OCI-LY3 (cell line): ENCODE results near the gene UBE2B.

Source experiments
- H2AFZ ChIP-seq: fragments of 200-600, 300-600 bp; shearing (Covaris generic); 2 replicates; pipeline ENCODE4 v1.6.0; 2014; ENCODE audit warnings: antibody characterized with exemption, low read depth, low read length
- H3K27ac ChIP-seq: fragments of 200-600, 300-600 bp; sonication (generic); 2 replicates; pipeline ENCODE4 v1.5.1; 2014; ENCODE audit warnings: mild to moderate bottlenecking, low read length, moderate library complexity, mixed read lengths
- H3K27me3 ChIP-seq: fragments of 200-600, 300-600 bp; sonication (generic); 2 replicates; pipeline ENCODE4 v1.6.1; 2014; ENCODE audit warnings: low read depth, low read length, mixed read lengths
- H3K36me3 ChIP-seq: fragments of 200-600, 300-600 bp; sonication (generic); replicated peaks from 2 replicates; pipeline ENCODE3; 2014; ENCODE audit warnings: low read depth, low read length, mixed read lengths
- H3K4me1 ChIP-seq: fragments of 300-600, 200-600 bp; sonication (generic); 2 replicates; pipeline ENCODE4 v1.6.1; 2014; ENCODE audit warnings: low read length, mixed read lengths
- H3K4me2 ChIP-seq: fragments of 200-600, 300-600 bp; sonication (generic); 2 replicates; pipeline ENCODE4 v1.6.1; 2014; ENCODE audit warnings: low read length, mixed read lengths
- H3K4me3 ChIP-seq: fragments of 300-600, 200-600 bp; sonication (generic); 2 replicates; pipeline ENCODE4 v1.5.1; 2014; ENCODE audit warnings: antibody characterized with exemption, mild to moderate bottlenecking, low read length, moderate library complexity
- H3K79me2 ChIP-seq: fragments of 300-600, 200-600 bp; shearing (Covaris generic); 2 replicates; pipeline ENCODE4 v1.6.1; 2014; ENCODE audit warnings: mild to moderate bottlenecking, low read length, mixed read lengths
- H3K9ac ChIP-seq: fragments of 300-600, 200-600 bp; shearing (Covaris generic); 2 replicates; pipeline ENCODE4 v1.6.0; 2014; ENCODE audit warnings: mild to moderate bottlenecking, low read length, moderate library complexity
- H3K9me3 ChIP-seq: fragments of 200-600, 300-600 bp; shearing (Covaris generic); 2 replicates; pipeline ENCODE4 v1.6.1; 2014; ENCODE audit warnings: low read length, mixed read lengths; ENCODE audit not compliant: insufficient read depth
- H4K20me1 ChIP-seq: fragments of 200-600, 300-600 bp; sonication (generic); 2 replicates; pipeline ENCODE4 v1.6.1; 2016; ENCODE audit warnings: low read length, mixed read lengths; ENCODE audit not compliant: insufficient read depth
- CTCF ChIP-seq: fragments of 200-600, 300-600 bp; sonication (generic); IDR thresholded peaks from 2 replicates; pipeline ENCODE4 v1.5.1; 2014; ENCODE audit warnings: antibody characterized with exemption, low read length, low read depth
- EZH2phosphoT487 ChIP-seq: fragments of 200-600 bp; shearing (Covaris generic); IDR thresholded peaks from 2 replicates; pipeline ENCODE4 v1.6.1; 2018; ENCODE audit warnings: antibody characterized with exemption, mixed run types, low read depth

UBE2B gene

GRCh38 chr5:134411546-134412266, 40.3 kb downstream of the UBE2B start, which contains the start of gene CDKN2AIPNL:
Gene CDKN2AIPNL (minus strand): TSS chr5:134411881. CDS start chr5:134411854, 27 bp downstream.
- Histone ChIP-seq H3K27ac (peak within 1 kb of the TSS; percentile 27; the same call in 1 of the 2 replicates), H2AFZ (peak within 1 kb of the TSS; percentile 76), H3K4me3 (peak within 1 kb of the TSS; percentile 98), H3K36me3 (no peaks in the 10 kb centered on the region), H3K4me1 (peaks cover 13% of the 10 kb centered on the region), H3K27me3 (no peaks in the 10 kb centered on the region), H3K79me2 (peaks cover 36% of the 10 kb centered on the region), H3K9ac (peak within 1 kb of the TSS; percentile 86), H3K4me2 (peak within 1 kb of the TSS; percentile 90), H4K20me1 (no peaks in the 10 kb centered on the region), H3K9me3 (no peaks in the 10 kb centered on the region)
- TF ChIP-seq CTCF: peak; percentile 61
- TF ChIP-seq EZH2phosphoT487: no peak

DNA sequence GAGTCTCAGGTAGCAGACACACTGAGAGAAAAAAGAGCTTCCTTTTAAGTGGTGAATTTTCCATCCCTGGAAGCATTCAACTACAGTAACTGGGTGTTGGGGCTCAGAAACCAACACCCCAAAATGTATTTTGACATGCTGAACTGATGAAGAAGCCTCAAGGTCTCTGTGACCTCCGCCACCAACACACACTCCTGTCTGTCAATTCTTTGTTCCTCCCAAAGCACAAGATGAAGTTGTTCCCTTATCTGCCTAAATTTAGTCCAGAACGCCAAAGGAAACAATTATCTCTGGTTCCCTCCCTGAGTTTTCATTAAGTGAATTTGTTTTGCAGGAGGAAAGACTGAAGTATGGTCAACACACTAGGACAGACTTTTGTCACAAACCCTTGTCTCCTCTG, 41.7 kb downstream of the UBE2B start:
- H3K9me3 ChIP-seq: no peaks in the 10 kb centered on the region
- H3K4me2 ChIP-seq: no peak overlapping the region
- no peaks in the 10 kb centered on the region for H4K20me1 ChIP-seq
- no peaks in the 10 kb centered on the region for H3K36me3 ChIP-seq
- H3K9ac ChIP-seq: no peak overlapping the region
- no peak overlapping the region for H3K27ac ChIP-seq
- no peaks in the 10 kb centered on the region for H3K27me3 ChIP-seq
- peaks cover 36% of the 10 kb centered on the region for H3K79me2 ChIP-seq
- no peak overlapping the region for H3K4me3 ChIP-seq
- peaks cover 13% of the 10 kb centered on the region for H3K4me1 ChIP-seq
- TF ChIP-seq EZH2phosphoT487 (no peak), CTCF (no peak)
- H2AFZ ChIP-seq: no peak overlapping the region

GRCh38 chr5:134417707-134418106, 46.3 kb downstream of the UBE2B start:
- H2AFZ ChIP-seq: no peak overlapping the region
- no peaks in the 10 kb centered on the region for H3K9me3 ChIP-seq
- no peaks in the 10 kb centered on the region for H3K27me3 ChIP-seq
- H3K79me2 ChIP-seq: no peaks in the 10 kb centered on the region
- H3K4me3 ChIP-seq: no peak overlapping the region
- H3K9ac ChIP-seq: no peak overlapping the region
- no peak for TF ChIP-seq EZH2phosphoT487
- no peak for TF ChIP-seq CTCF
- H3K36me3 ChIP-seq: no peaks in the 10 kb centered on the region
- no peak overlapping the region for H3K27ac ChIP-seq
- H3K4me1 ChIP-seq: no peaks in the 10 kb centered on the region
- H4K20me1 ChIP-seq: no peaks in the 10 kb centered on the region
- H3K4me2 ChIP-seq: no peak overlapping the region

DNA sequence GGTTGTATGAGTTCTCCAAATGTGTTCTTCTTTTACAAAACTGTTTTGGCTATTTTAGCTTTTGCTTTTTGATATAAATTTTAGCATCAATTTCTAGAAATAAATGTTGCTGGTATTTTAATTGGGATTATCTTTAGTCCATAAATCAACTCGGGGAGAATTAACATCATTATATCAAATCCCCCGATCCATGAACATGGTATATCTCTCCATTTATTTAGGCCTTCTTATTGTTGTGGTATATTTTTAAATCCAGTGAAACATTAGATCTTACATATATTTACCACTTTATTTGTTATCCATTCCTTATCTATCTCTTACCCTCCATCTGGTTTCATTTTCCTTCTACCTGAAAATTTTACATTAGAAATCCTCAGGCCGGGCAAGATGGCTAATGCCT, 47.6 kb downstream of the UBE2B start:
- H3K79me2 ChIP-seq: no peaks in the 10 kb centered on the region
- H3K36me3 ChIP-seq: no peaks in the 10 kb centered on the region
- H3K27me3 ChIP-seq: no peaks in the 10 kb centered on the region
- no peak overlapping the region for H2AFZ ChIP-seq
- H4K20me1 ChIP-seq: no peaks in the 10 kb centered on the region
- no peak overlapping the region for H3K27ac ChIP-seq
- no peak overlapping the region for H3K4me3 ChIP-seq
- H3K9me3 ChIP-seq: no peaks in the 10 kb centered on the region
- H3K4me1 ChIP-seq: no peaks in the 10 kb centered on the region
- no peak for TF ChIP-seq CTCF
- no peak for TF ChIP-seq EZH2phosphoT487
- no peak overlapping the region for H3K4me2 ChIP-seq
- H3K9ac ChIP-seq: no peak overlapping the region
